Endothelial cell of umbilical vein (primary cell): ENCODE data around the gene FGF12.

Experiments used
- EZH2 ChIP-seq: IDR thresholded peaks from 2 replicates; pipeline ENCODE4 v1.6.1; 2012; ENCODE audit warnings: borderline replicate concordance, low read depth, mild to moderate bottlenecking, moderate library complexity, low read length, inconsistent platforms; ENCODE audit not compliant: severe bottlenecking
- GATA2 ChIP-seq: IDR thresholded peaks from 2 replicates; pipeline ENCODE4 v1.7.0; 2011; ENCODE audit warnings: low read depth, mild to moderate bottlenecking, moderate library complexity, mixed read lengths, low read length; ENCODE audit not compliant: insufficient read length, insufficient read depth
- JUN ChIP-seq: IDR thresholded peaks from 2 replicates; pipeline ENCODE4 v1.6.1; 2011; ENCODE audit warnings: borderline replicate concordance, low read depth; ENCODE audit not compliant: insufficient read length, insufficient read depth
- MYC ChIP-seq: IDR thresholded peaks from one replicate; pipeline ENCODE4 v1.6.1; 2011; ENCODE audit warnings: mild to moderate bottlenecking, low read depth, low read length
- POLR2A ChIP-seq: IDR thresholded peaks from 2 replicates; pipeline ENCODE4 v1.6.1; 2012; ENCODE audit warnings: low read depth, mild to moderate bottlenecking, control low read depth, low read length
- POLR2AphosphoS5 ChIP-seq: IDR thresholded peaks from 2 replicates; pipeline ENCODE4 v1.6.1; 2012; ENCODE audit warnings: low read depth, mild to moderate bottlenecking, control low read depth, low read length, moderate library complexity; ENCODE audit not compliant: insufficient read depth
- TF ChIP-seq, protein P1 (sequence below), 2 donors: IDR thresholded peaks; 1 replicate in 1 of 2; 2 replicates in 1 of 2; pipeline ENCODE4 v1.5.1; 2011; ENCODE audit warnings: low read length in 2 of 2, mild to moderate bottlenecking in 2 of 2, moderate library complexity in 2 of 2, control low read depth in 1 of 2, inconsistent platforms in 1 of 2, low read depth in 1 of 2; ENCODE audit not compliant: insufficient read depth in 1 of 2; ENCODE audit errors: extremely low read depth in 1 of 2
- TF ChIP-seq, protein P2 (sequence below): IDR thresholded peaks from 2 replicates; pipeline ENCODE4 v1.6.1; 2011; ENCODE audit not compliant: insufficient read depth, insufficient read length

DNA sequence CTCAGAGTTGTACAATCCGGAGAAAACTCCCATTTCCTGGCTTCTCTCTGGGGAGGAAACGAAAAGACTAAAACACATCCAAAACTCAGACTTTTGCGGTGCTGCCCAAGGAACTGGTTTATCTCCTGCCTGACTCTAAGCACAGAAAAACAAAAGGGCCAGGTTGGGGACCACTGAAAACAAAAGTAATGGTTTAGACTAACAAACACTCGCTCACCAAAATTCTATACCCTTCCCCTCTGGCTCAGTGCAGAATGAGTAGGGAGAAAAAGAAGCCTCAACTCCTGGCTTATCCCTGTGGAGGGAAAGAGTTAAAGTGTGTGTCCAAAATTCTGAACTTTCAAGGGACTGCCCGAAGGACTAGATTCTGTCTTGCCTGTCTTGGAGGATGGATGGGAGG, 173.6 kb downstream of the FGF12 start:
- TF ChIP-seq, protein P1, sequence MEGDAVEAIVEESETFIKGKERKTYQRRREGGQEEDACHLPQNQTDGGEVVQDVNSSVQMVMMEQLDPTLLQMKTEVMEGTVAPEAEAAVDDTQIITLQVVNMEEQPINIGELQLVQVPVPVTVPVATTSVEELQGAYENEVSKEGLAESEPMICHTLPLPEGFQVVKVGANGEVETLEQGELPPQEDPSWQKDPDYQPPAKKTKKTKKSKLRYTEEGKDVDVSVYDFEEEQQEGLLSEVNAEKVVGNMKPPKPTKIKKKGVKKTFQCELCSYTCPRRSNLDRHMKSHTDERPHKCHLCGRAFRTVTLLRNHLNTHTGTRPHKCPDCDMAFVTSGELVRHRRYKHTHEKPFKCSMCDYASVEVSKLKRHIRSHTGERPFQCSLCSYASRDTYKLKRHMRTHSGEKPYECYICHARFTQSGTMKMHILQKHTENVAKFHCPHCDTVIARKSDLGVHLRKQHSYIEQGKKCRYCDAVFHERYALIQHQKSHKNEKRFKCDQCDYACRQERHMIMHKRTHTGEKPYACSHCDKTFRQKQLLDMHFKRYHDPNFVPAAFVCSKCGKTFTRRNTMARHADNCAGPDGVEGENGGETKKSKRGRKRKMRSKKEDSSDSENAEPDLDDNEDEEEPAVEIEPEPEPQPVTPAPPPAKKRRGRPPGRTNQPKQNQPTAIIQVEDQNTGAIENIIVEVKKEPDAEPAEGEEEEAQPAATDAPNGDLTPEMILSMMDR (IDR thresholded peaks at IDR 0.05; ENCODE audit: extremely low read depth in 1 of 2, insufficient read depth in 1 of 2, low read depth in 1 of 2, low read length in 2 of 2) = no peak
- TF ChIP-seq EZH2 = no peak
- no peak for TF ChIP-seq JUN
- TF ChIP-seq POLR2AphosphoS5 = no peak
- TF ChIP-seq, protein P2, sequence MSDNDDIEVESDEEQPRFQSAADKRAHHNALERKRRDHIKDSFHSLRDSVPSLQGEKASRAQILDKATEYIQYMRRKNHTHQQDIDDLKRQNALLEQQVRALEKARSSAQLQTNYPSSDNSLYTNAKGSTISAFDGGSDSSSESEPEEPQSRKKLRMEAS = no peak
- no peak for TF ChIP-seq POLR2A
- no peak for TF ChIP-seq MYC
- no peak for TF ChIP-seq GATA2
